ENCODE results near the gene RSPO1. TPM values are rescaled to one million over a fixed set of nuclear protein-coding genes. Genes with fewer than 3 reads are reported as not detected.

The RSPO1 gene
- total and polyA plus RNA-seq, 10 of the 15 experiments (the other 5 are each of a cell fraction or from before 2014, with no cell fraction given): not detected

GRCh38 chr1:37622131-37622530, 12.6 kb downstream of the RSPO1 start (continued):
- TF ChIP-seq ZNF592 (IDR thresholded peaks at IDR 0.05) (no peak), MEF2B (IDR thresholded peaks at IDR 0.05; ENCODE audit: partially characterized antibody, poor library complexity, severe bottlenecking) (no peak), BCLAF1 (IDR thresholded peaks at IDR 0.05) (no peak), IKZF2 (IDR thresholded peaks at IDR 0.05) (no peak), SREBF1 (IDR thresholded peaks at IDR 0.05; ENCODE audit: low read length) (no peak), MXI1 (IDR thresholded peaks at IDR 0.05; ENCODE audit: low read depth, low read length) (no peak), ELK1 (IDR thresholded peaks at IDR 0.05; ENCODE audit: low read depth, low read length) (no peak), CBFB (IDR thresholded peaks at IDR 0.05; ENCODE audit: low read depth) (no peak)
